Right atrium auricular region (tissue), 2 donors: ENCODE results near the gene RNFT2. TPM values are rescaled to one million over a fixed set of nuclear protein-coding genes. Genes with fewer than 3 reads are reported as not detected.

ENCODE experiments used
- DNase-seq: peaks from one replicate; pipeline ENCODE4 v3.0.0-alpha.2; 2019; ENCODE audit warnings: low spot score
- H3K27ac ChIP-seq, 2 donors: fragments of 200-600 bp; sonication (generic); 1 replicate in 1 of 2; 2 replicates in 1 of 2; pipeline ENCODE4 v1.5.1; 2016 to 2019
- H3K27me3 ChIP-seq, 2 donors: fragments of 200-600 bp; sonication (generic); one replicate each; pipeline versions ENCODE4 v1.5.1 to v1.6.0; 2017 to 2019
- H3K36me3 ChIP-seq: fragments of 200-600 bp; sonication (generic); one replicate; pipeline ENCODE4 v1.5.1; 2016
- H3K4me1 ChIP-seq, 2 donors: fragments of 200-600 bp; sonication (generic); one replicate each; pipeline versions ENCODE4 v1.5.1 to v1.6.0; 2017 to 2019
- H3K4me3 ChIP-seq, 2 donors: fragments of 200-600 bp; sonication (generic); 1 replicate in 1 of 2; 2 replicates in 1 of 2; pipeline ENCODE4 v1.5.1; 2017 to 2019; ENCODE audit warnings: mild to moderate bottlenecking in 1 of 2, moderate library complexity in 1 of 2
- H3K9me3 ChIP-seq, 2 donors: fragments of 200-600 bp; sonication (generic); one replicate each; pipeline ENCODE4 v1.5.1; 2019
- total RNA-seq, 2 donors: library from RNA; depleted of rRNA; stranded (reverse); fragments of >200 nt; gene quantifications; one replicate each; pipeline ENCODE4 v1.1.0, GENCODE V29; 2016
- TF ChIP-seq, protein P1 (sequence below), 2 donors: fragments of 200-600 bp; sonication (generic); IDR thresholded peaks; one replicate each; pipeline ENCODE4 v1.5.1; 2019; ENCODE audit warnings: antibody characterized with exemption in 2 of 2

Gene RNFT2
- total RNA-seq, 2 donors from 2014 or later = 0.89 to 1.1 TPM

DNA sequence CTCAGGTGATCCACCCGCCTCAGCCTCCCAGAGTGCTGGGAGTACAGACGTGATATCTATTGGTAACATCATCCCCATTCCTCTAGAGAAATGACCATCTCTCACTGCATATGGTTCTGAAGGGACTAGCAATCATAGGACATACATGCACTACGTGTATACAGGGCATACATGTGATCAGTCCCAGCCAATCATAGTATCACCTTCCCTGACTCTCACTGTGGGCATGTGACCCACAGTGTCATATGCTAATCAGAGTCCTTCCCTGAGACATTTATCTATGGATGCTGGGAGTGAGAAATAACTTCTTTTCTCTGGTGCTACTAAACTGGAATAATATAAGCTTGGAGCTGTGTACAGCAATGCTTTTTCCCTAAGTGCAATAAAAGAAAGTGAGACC lies 160.6 kb downstream of the RNFT2 start:
- H3K4me3 ChIP-seq = no peak overlapping the region
- no peaks in the 10 kb centered on the region for H3K4me1 ChIP-seq
- TF ChIP-seq, protein P1, sequence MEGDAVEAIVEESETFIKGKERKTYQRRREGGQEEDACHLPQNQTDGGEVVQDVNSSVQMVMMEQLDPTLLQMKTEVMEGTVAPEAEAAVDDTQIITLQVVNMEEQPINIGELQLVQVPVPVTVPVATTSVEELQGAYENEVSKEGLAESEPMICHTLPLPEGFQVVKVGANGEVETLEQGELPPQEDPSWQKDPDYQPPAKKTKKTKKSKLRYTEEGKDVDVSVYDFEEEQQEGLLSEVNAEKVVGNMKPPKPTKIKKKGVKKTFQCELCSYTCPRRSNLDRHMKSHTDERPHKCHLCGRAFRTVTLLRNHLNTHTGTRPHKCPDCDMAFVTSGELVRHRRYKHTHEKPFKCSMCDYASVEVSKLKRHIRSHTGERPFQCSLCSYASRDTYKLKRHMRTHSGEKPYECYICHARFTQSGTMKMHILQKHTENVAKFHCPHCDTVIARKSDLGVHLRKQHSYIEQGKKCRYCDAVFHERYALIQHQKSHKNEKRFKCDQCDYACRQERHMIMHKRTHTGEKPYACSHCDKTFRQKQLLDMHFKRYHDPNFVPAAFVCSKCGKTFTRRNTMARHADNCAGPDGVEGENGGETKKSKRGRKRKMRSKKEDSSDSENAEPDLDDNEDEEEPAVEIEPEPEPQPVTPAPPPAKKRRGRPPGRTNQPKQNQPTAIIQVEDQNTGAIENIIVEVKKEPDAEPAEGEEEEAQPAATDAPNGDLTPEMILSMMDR (IDR thresholded peaks at IDR 0.05) = no peak
- no peaks in the 10 kb centered on the region for H3K27me3 ChIP-seq
- H3K27ac ChIP-seq = no peak overlapping the region
- no peaks in the 10 kb centered on the region for H3K36me3 ChIP-seq
- no peak for DNase-seq
- no peaks in the 10 kb centered on the region for H3K9me3 ChIP-seq

DNA sequence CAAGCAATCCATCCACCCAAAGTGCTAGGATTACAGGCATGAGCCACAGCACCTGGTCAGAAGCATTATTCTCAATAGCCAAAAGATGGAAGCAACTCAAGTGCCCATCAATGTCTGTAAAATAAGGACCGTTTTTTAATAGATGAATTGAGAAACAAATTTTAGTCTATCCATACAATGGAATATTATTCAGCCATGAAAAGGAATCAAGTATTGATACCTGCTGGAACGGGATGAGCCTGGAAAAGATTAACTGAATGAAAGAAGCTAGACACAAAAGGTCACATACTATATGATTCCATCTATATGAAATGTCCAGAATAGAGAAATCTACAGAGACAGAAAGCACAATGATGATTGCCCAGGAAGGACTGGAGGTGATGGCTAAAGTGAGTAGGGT lies 163.5 kb downstream of the RNFT2 start:
- TF ChIP-seq, protein P1 (IDR thresholded peaks at IDR 0.05) = no peak
- Histone ChIP-seq H3K27me3 (no peaks in the 10 kb centered on the region), H3K36me3 (no peaks in the 10 kb centered on the region), H3K9me3 (no peaks in the 10 kb centered on the region), H3K4me1 (no peaks in the 10 kb centered on the region), H3K27ac (no peak overlapping the region), H3K4me3 (no peak overlapping the region)
- DNase-seq = no peak

Other genes with a start within 250 kb of the RNFT2 start
- 1 to 10 TPM; 1.0 to 1.4 TPM for gene MAP1LC3B2, start 178.9 kb upstream of the RNFT2 start, total RNA-seq
- gene SPRING1, start 246 bp upstream of the RNFT2 start, total RNA-seq = 10 to 100 TPM in 1 of 2 donors, 1 to 10 TPM in 1; 9.4 to 12.0 TPM
- under 1 TPM in 1 of 2 donors, not detected in 1; 0.08 TPM for gene HRK, start 143.1 kb downstream of the RNFT2 start, total RNA-seq
- 1 to 10 TPM; 7.9 to 9.0 TPM for gene FBXW8, start 172.6 kb downstream of the RNFT2 start, total RNA-seq